GM12872 (cell line): ENCODE data around the gene ANKZF1.

ENCODE experiments used
- TF ChIP-seq, protein P1 (sequence below): IDR thresholded peaks from 3 replicates; pipeline ENCODE4 v1.5.1; 2011; ENCODE audit warnings: low read depth, mild to moderate bottlenecking, low read length, moderate library complexity; ENCODE audit not compliant: insufficient read depth

The ANKZF1 gene

DNA sequence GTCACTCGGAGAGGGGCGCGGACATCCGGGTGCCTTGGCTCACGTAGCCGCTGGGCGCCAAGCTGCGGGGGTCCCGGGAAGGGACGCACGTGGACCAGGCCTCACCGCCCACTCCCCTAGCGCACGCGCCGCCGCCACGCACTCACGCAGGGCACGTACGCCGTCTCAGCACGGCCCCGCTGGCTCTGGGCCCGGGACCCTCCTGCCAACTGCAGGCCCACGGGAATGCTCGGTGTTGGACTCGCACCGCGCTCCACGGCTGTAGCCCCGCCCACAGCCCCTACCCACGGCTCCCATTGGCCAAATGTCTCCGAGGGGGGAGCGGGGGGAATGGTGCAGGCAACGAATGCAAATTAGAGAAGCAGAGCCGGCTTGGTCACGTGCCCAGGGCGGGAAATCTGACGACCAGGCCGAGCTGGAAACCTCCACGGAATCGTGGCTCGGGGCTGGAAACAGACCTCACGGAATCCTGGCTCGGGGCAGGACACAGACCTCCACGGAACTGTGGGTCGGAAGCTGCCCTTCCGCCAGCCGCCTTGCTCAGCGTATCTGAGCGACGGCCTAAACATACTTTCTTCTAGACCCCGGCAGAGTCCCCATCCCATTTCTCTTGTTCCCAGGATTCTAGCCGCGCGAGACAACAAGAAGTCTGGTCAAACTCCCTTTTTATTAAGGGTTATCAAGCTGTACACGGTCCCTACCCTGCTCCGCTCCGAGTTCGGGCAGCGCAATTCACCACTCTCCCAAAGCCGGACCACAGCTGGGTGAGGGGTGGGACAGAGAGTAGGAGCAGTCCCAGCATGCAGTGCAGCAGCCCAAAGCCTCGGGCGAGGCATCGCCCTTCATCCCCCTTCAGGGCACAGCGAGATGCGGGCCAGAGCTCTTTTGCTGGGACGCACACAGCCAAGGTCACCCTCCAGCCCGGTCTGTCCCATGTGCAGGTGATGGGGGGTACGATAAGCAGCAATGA lies 10.6 kb upstream of the ANKZF1 start, which contains the start of gene ABCB6:
TSS of gene ABCB6 (minus strand) at position 227 of the 970 bp plus-strand sequence. CDS start 285 bp downstream, outside the sequence.
- TF ChIP-seq, protein P1, sequence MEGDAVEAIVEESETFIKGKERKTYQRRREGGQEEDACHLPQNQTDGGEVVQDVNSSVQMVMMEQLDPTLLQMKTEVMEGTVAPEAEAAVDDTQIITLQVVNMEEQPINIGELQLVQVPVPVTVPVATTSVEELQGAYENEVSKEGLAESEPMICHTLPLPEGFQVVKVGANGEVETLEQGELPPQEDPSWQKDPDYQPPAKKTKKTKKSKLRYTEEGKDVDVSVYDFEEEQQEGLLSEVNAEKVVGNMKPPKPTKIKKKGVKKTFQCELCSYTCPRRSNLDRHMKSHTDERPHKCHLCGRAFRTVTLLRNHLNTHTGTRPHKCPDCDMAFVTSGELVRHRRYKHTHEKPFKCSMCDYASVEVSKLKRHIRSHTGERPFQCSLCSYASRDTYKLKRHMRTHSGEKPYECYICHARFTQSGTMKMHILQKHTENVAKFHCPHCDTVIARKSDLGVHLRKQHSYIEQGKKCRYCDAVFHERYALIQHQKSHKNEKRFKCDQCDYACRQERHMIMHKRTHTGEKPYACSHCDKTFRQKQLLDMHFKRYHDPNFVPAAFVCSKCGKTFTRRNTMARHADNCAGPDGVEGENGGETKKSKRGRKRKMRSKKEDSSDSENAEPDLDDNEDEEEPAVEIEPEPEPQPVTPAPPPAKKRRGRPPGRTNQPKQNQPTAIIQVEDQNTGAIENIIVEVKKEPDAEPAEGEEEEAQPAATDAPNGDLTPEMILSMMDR, result no peak

DNA sequence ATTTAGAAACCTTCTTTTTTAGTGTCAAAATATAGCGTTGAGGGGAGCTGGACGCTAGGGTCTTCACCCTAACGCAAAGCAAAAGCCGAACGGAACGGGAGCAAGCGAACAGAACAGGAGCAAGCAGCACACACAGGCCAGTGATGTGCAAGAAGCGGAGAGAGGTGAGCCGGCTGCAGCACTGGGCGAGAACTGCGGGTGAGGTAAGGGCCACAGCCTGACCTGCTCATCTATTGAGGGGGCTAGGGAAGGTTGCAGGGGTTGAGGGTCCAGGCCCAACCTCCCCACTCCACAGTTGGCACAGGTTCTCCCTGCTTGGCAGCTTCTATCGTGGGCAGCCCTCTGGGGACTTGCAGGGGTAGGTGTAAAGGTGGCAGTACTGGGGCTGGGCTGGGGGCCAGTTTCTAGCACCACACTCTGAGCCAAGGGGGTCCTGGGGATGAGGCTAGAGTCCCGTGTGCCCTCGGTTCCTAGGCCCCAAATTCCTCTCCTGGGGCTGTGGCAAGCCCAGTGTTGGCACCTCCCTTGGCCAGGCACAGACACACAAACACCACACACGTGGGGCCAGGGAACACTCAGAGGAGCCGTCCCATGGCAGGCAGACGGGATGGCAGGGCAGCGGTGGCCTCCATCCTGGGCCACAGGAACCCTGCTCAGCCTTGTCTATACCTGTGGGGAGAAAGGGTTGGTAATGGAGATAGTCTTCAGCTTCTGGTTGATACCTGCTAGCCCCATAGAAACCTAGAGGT lies 9.6 kb upstream of the ANKZF1 start:
- TF ChIP-seq, protein P1, result no peak

DNA sequence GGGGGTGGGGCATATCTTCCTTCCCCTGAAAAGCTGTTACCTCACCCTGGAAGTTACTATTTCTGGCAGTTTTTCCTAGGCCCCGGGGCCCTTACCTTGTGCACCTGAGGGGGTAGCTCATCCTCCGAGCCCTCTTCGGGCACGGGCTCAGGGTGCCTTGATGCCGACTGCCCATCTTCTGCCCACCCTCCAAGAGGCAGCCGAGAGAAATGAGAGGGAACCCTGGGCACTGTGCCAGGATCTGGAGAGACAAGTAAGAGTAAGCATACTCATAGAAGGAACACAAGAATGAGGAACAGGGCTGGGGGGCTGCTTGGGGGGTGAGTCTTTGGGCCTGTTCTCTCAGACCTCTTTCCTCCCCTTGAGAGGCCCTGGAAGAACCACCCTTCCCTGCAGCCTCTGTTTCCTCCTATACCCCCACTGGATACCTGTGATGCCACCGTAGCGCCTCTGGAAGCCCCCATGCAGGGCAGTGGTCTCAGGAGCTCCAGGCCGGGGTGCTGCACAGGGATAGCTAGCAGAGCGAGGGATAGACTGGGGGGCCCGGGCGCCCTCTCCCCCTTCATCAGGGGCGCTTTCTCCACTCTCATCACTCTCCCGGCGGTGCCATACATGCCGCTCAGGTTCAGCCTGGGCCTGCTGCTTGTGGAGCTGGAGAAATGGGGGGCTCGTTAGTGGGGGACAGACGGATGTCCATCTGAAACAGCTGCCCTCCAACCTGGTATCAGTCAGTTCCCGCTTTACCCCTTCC lies 8.8 kb upstream of the ANKZF1 start:
- TF ChIP-seq, protein P1, result no peak

DNA sequence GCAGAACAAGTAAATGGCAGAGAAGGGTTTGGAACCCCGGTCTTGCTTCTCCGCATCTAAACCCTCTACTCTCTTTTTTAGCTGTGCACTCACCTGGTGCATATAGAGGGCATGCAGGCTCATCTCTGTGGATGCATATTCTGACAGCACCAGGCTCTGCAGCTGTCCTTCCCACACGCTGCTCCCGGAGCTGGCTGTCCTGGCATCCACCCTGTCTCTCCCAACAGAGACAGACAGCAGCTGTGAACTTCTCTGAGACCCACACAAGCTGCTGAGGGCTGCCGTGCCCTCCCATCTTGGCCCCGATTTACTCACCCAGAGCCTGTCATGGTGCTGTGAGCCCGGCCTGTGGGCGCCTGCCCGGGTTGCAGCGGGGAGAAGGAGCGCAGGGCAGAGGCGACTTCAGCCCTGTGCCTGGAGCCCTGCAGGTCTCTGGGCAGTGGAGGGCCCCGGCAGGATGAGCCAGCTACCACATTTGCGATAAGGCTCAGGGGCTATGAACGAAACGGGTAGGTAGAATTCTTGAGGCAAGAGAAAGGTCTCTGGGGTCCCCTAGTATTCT lies 7.6 kb upstream of the ANKZF1 start:
- TF ChIP-seq, protein P1, result no peak

DNA sequence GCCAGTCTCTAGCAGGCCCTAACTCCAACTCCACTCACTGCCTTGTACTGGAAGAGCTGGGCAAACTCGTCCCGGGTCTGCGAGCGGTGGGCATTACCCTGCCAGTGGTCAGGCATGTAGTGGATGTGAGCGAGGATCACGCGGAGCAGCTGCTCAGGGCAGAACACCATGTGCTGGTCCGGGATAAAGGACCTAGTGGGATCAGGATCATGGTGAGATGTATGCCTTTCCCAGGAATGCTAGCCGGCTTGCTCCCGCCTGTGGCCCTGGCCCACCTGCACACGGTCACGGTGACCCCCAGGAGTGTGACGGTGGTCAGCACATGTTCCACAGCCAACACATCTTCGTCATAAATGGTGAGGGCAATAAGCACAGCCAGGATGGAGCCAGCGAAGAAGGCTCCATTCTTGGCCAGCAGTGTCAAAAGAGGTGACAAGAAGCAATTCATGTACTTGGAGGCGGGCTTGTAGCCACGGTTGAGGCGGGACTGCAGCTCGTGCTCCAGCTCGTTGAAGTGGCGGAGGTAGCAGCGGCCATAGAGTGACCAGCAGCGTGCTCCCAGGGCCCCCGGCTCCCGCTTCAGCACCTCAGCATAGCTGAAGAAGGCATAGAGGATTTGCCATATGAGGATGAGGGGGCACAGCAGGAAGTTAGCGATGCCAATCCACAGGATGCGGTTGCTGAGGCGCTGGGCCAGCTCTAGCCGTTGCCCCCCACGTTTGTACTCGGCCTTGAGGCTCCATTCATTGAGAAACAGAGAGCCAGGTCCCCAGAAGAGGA lies 5.6 kb upstream of the ANKZF1 start:
- TF ChIP-seq, protein P1, result no peak

DNA sequence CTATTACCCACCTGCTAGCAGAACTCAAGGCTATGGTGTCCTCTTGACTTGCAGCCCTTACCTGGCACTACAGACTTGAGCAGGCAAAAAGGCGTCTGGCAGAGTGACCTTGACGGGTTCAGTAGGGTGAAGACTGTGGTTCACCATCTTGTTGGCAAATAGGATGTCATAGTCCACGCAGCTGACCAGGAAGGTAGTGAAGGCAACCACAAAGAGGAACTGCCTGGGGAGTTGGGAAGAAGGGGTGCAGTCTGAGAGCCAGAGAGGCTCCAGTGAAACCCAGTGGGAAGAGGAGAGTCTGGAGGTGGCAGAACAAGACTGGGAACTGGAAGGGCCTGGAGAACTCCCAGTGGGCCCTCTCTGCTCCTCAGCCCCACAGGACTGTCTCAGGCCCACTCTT lies 4.3 kb upstream of the ANKZF1 start:
- TF ChIP-seq, protein P1, result no peak
